ENCODE data around the gene PABPC1L.

DNA sequence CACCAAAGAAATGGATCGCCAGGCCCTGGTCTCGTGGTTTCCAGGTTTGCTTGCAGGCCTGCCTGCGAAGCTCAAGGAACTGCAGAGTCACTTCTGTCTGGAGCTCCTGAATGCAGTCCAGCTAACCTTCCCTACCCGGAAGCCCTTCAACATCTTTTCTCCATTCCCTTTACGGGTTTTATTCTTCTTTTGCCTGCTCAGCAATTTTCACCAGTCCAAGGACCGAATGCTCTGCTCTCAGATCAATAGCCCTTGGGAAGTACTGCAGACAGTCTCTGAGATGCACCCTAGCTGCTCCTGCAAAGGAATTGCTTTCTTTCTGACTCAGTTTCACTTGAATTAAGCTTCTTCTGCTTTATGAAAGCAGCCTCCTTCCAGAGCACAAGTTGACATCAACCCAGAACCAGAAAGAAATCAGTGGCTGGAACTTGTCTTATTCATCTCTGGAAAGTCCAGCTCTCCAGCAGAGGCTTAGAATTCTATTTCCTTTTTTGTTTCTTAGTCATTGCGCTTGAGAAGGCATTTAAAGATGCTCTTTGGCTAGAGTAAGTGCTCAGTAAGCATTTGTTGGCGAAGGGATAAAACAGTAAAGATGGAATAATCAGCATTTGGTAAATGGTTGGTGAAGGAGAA lies 43.0 kb upstream of the PABPC1L start:
- no peak for TF ChIP-seq CTCF (IDR thresholded peaks at IDR 0.05)
- no peak for TF ChIP-seq ZFX (IDR thresholded peaks at IDR 0.05; ENCODE audit: borderline replicate concordance)
